Lung microvascular endothelial cell (primary cell): Measurements from ENCODE around the gene UNC79. TPM values are rescaled to one million over a fixed set of nuclear protein-coding genes. Genes with fewer than 3 reads are reported as not detected.
A peak's percentile ranks its signal among the peaks of the same experiment; 100 is the strongest.
"Not testable (repeated sequence)": the region's sequence is repeated elsewhere in the genome, so short reads cannot be mapped to it uniquely, and the experiment has no call there.

ENCODE experiments used
- DNase-seq, 2 donors: peaks; one replicate each; pipeline versions ENCODE4 v3.0.0 to v3.0.0-alpha.2; 2010; ENCODE audit warnings: low read depth in 2 of 2
- total RNA-seq: library from RNA; depleted of rRNA; stranded (reverse); fragments of >200 nt; gene quantifications from 2 replicates; pipeline ENCODE4 v1.2.1, GENCODE V29; 2014

Gene UNC79
- total RNA-seq, 1 donor from 2014 or later = not detected

DNA sequence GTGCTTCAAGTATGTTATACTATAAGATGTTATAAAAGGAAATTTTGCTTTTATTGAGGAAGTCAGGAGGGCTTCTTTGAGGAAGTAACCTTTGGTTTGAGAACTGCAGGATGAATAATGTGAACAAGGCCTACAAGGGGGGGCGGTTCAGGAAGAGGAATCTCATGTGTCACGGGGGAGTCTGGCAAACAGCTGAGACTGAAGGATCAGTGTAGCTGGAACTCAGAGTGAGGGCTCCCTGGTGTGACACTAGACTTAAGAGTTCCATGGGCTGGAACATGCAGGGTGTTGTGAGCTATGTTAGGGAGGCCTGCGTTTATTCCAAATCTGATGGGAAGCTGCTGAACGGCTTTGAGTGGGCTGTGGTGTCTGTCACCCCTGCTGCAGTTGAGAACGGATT is 62.3 kb downstream of the UNC79 start:
- DNase-seq = no peak

DNA sequence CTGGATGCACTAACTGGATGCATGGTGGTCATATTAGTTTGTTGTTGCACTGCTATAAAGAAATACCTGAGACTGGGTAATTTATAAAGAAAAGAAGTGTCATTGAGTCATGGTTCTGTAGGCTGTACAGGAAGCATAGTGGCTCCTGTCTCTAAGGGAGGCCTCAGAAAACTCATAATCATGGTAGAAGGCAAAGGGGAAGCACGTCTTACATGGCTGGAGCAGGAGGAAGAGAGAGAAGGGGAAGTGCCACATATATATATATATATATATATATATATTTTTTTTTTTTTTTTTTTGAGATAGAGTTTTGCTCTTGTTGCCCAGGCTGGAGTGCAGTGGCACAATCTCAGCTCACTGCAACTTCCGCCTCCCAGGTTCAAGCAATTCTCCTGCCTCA is 62.9 kb downstream of the UNC79 start:
- not testable (repeated sequence) for DNase-seq

DNA sequence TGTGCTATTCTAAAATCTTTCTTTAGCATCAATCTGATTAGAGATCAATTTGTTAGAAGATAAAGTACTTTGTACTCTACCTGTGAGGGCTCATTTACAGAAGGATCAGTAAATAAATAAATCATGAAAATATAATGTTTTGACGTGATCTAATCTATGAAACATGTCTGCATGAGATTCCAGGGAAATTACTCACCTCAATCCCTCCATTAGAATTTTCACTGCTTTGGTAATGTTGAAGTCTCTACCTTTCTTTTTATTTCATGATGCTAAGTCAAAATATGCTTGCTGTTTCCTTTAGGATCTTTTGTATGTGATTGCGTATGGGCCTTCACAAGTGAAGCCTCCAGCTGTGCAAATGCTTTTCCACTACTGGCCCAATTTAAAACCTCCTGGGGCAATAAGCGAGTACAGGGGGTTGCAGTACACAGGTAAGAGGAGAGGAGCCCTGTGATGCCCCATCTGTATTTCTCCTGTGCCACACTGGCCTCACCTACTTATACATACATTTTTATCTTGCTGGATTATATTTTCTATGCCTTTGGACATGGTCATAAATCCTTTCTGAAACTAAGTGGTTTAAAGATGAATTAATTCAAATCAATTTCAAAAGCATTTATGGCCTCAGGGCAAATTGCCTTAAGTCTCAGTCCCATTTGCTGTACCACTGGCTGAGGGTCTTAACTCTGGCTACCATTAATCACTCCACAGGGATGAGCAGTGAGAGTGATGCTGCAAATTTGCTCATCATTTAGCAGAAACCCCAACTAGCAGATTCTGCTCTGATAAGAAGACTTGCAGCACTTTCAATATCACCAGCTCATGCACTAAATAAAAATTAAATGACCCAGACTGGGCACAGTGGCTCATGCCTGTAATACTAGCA is 66.4 kb downstream of the UNC79 start:
- DNase-seq = no peak

DNA sequence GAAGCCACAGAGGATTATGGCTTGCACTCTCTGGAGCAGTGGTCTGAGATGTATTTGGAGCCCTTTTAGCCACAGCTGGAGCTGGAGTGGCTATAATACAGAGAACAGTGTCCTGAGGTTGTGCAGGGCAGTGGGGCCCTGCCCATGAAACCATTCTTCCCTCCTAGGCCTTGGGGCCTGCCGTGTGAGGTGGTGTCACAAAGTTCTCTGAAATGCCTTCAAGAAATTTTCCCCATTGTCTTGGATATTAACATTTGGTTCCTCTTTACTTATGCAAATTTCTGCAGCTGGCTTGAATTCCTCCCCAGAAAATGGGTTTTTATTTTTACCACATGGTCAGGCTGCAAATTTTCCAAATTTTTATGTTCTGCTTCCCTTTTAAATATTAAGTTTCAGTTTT is 79.3 kb downstream of the UNC79 start:
- no peak for DNase-seq

DNA sequence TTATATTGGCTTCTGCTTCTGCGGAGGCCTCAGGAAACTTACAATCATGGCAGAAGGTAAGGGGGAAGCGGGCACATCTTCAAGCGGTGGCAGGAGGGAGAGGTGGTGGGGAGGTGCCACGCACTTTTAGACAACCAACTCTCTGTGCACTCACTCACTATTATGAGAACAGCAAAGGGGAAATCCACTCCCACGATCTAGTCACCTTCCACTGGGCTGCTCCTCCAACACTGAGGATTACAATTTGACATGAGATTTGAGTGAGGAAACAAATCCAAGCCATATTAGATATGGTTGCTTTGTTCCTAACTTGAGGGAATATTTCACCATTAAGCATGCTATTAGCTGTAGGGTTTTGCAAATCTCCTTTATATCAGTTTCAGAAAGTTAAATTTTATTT is 80.3 kb downstream of the UNC79 start:
- DNase-seq = no peak

- no peak for DNase-seq
Measured at GRCh38 chr14:93520053-93520607, 89.4 kb downstream of the UNC79 start.

GRCh38 chr14:93522221-93522620 is 91.5 kb downstream of the UNC79 start:
- no peak for DNase-seq

DNA sequence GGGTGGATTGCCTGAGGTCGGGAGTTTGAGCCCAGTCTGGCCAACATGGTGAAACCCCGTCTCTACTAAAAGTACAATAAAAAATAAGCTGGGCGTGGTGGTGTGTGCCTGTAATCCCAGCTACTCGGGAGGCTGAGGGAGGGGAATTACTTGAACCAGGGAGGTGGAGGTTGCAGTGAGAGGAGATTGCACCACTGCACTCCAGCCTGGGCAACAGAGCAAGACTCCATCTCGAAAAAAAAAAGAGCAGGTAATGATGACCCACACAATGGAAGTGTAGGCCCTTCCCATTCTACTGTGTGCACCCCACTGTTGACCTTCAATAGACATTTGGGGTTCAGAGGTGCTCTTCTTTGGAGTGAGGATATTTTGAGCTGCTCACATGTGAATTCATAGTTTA is 94.5 kb downstream of the UNC79 start:
- DNase-seq = not testable (repeated sequence)

- DNase-seq = no peak
Measured at GRCh38 chr14:93525696-93526451, 95.1 kb downstream of the UNC79 start.

- no peak for DNase-seq
Measured at GRCh38 chr14:93527203-93527607, 96.5 kb downstream of the UNC79 start.

- no peak for DNase-seq
Measured at GRCh38 chr14:93528884-93529558, 98.3 kb downstream of the UNC79 start.

- no peak for DNase-seq
Measured at GRCh38 chr14:93531644-93532043, 100.9 kb downstream of the UNC79 start.

- no peak for DNase-seq
Measured at GRCh38 chr14:93532541-93532940, 101.8 kb downstream of the UNC79 start.

DNA sequence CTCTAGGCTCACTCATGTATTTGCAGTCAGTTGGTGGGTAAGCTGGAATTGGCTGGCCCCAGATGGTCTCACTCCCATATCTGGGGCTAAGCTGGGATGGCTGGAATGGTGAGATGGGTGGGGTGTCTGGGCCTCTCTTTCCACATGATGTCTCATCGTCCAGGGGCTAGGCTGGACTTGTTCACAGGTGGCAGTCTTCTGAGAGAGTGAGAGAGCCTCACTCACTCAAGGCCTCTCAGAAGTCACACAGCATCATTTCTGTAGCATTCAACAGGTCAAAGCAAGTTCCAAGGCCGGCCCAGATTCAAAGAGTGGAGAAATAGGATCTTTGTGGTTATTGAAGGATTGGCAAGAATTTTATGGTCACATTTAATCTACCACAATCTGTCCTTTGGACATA is 102.7 kb downstream of the UNC79 start:
- DNase-seq = no peak

- DNase-seq = no peak
Measured at GRCh38 chr14:93533842-93534241, 103.1 kb downstream of the UNC79 start.

- no peak for DNase-seq
Measured at GRCh38 chr14:93535537-93535936, 104.8 kb downstream of the UNC79 start.

DNA sequence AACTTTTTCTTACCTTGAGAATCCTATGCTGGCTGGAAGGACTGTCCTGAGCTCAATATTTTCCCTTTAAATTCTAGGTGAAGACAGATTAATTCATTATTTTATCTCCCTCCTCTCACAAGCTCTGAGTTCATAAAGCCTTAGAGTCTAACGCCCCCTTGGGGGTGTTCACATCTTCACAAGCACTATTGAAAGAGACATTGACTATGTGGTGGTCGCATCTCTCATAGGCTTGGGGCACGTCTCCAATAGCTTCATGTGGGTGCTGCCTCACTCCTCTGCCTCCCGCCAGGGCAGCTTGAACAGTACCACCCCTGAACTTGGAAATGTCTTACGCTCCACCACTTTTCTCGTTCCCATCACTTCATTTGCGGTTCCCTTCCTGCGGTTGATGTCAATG is 106.2 kb downstream of the UNC79 start:
- peak; percentile 12 to 16 for DNase-seq

DNA sequence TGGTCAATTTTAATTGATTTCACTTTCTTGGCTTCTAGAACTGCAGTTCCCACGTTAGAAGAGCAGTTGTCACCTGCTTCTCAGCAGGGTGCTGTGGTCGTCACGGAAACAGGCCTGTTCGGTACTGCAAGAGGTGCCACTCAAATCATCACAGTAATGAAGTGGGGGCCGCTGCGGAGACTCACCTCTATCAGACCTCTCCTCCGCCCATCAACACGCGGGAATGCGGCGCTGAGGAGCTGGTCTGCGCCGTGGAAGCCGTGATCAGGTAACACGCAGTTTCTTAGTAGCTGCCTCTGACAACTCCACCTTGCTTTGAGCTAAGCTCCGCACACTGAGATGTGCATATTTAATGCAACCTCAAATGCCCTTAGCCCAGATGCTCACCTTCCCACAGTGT is 107.2 kb downstream of the UNC79 start:
- DNase-seq = no peak

GRCh38 chr14:93538413-93538812 is 107.7 kb downstream of the UNC79 start:
- DNase-seq = peak in 1 of 2 donors; percentile 4

DNA sequence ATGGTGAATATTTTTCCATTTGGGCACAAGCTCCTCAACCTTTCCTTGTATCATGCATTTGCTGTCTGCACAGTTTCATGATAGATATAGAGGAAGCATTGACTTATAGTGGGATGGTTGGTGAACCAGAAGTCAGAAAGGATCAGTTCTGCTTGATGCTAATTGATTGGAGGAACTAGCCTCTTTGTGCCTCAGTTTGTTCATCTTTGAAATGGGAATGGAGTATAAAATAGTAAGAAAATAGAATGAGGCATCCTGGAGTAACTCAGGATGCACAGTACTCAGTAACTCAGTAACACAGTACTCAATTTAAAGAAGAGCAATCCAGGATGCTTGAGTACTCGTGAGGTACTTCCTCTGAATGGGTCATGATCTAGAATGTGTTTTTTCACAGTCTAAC is 109.5 kb downstream of the UNC79 start:
- no peak for DNase-seq

DNA sequence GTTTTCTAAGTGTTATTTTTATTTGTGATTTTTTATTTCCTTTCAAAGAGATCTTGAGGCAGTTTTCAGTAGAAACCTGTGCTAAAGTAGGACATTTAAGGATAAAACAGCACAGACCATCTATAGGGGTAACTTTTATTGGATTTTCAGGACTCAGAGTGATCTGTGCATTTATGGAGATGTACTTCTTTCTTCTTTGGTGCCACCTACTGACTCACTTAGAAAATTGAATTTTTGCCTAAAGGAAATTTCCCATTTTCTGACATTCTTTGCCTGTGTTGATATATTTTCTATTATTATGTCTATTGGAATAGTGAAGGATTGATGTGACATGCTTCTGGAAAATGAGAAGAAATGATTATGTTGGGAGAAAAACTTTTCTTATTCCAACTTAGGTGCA is 113.0 kb downstream of the UNC79 start:
- DNase-seq = peak; percentile 36 to 50

DNA sequence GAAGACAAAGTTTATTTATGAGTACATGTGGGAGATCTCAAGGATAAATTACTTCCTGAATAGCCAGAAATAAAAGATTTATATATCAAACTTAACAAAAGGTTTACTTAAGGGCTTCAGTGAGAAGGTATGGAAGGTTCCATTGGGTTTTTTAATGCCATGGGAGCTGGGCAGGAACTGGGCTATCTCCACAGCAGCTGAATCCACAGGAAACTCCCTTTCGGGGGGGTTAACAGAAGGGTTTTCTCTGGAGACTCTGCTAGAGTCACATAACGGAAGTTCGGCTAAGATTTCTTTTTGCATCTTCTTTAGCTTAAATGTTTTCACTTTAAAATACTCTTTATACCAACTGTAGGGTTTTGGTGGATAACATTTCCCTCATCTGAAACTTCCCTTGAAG is 113.5 kb downstream of the UNC79 start:
- DNase-seq = no peak
